ENCODE measurements around the gene SPATA20.

- TF ChIP-seq CTCF (IDR thresholded peaks at IDR 0.05): no peak
- TF ChIP-seq POLR2A (IDR thresholded peaks at IDR 0.05): no peak
These were observed 19.0 kb upstream of the SPATA20 start for GRCh38 chr17:50527949-50528474.
